Measurements from ENCODE around the gene CNTNAP2. TPM values are rescaled to one million over a fixed set of nuclear protein-coding genes. Genes with fewer than 3 reads are reported as not detected.

Gene CNTNAP2
- total RNA-seq, 2 donors from 2014 or later = 171 to 228 TPM

DNA sequence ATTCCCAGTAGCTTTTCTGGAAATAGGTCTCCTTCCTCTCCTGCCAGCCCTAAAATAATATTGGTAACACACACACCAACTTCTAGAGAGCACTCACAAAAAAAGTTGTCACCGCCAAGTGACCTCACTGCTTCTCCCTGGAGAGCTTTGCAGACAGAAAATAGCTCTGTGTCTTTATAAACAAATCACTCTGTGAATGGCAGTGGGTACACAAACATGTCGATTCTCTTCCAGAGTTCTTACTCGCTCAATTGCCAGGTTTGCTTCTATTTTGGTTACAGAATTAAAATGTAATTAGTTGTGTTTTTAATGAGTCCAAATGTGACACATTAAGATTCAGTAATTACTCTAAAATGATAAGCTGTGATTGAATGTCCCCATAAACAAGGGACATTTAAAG lies 1824.8 kb downstream of the CNTNAP2 start:
- Mint-ChIP-seq H3K27ac (no peak overlapping the region), H3K4me1 (peaks cover 12% of the 10 kb centered on the region)

DNA sequence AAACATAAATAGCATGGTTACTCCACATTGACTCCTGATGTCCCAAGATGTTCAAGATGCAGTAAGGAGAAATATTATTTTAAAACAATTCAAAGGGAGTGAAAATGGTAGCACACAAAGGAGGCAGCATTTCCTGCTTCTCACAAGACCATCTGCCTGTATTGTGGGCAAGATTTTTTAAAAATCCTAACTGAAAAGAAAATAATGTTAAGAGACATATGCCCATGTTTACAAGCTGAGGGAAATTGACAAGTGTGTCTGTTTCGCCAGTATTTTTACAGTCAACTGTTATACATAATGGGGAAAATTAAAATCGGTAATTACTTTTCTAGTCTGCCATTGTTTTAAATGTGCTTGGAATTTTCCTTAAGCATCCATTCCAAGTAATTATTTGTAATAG lies 1827.7 kb downstream of the CNTNAP2 start:
- Mint-ChIP-seq H3K4me3 (no peak overlapping the region), H3K4me1 (peaks cover 10% of the 10 kb centered on the region), H3K36me3 (ENCODE audit: low read depth) (no peaks in the 10 kb centered on the region), H3K9me3 (peaks cover 9% of the 10 kb centered on the region), H3K27me3 (ENCODE audit: insufficient read depth) (no peaks in the 10 kb centered on the region), H3K27ac (no peak overlapping the region)
- Histone ChIP-seq H3K4me3 (ENCODE audit: low read length) (no peak overlapping the region), H3K9ac (ENCODE audit: extremely low read depth, low read length, poor library complexity, severe bottlenecking) (no peak overlapping the region), H3K9me3 (ENCODE audit: control insufficient read depth, low read length) (peaks cover 12% of the 10 kb centered on the region), H3K27ac (ENCODE audit: low read depth, low read length) (no peak overlapping the region), H3K4me1 (ENCODE audit: control insufficient read depth, insufficient read depth, low read length) (peaks cover 7% of the 10 kb centered on the region), H3K36me3 (ENCODE audit: control insufficient read depth, insufficient read depth, low read length) (no peaks in the 10 kb centered on the region), H3K27me3 (ENCODE audit: control insufficient read depth, insufficient read depth, low read length, poor library complexity, severe bottlenecking) (no peaks in the 10 kb centered on the region)
- DNase-seq = no peak
- WGBS, 2 experiments (ENCODE audit: insufficient coverage in 1 of 2, insufficient read length in 1 of 2) = 93 to 100% methylated on average over 1 to 2 of the region's 2 CpGs
- TF ChIP-seq, protein P1, sequence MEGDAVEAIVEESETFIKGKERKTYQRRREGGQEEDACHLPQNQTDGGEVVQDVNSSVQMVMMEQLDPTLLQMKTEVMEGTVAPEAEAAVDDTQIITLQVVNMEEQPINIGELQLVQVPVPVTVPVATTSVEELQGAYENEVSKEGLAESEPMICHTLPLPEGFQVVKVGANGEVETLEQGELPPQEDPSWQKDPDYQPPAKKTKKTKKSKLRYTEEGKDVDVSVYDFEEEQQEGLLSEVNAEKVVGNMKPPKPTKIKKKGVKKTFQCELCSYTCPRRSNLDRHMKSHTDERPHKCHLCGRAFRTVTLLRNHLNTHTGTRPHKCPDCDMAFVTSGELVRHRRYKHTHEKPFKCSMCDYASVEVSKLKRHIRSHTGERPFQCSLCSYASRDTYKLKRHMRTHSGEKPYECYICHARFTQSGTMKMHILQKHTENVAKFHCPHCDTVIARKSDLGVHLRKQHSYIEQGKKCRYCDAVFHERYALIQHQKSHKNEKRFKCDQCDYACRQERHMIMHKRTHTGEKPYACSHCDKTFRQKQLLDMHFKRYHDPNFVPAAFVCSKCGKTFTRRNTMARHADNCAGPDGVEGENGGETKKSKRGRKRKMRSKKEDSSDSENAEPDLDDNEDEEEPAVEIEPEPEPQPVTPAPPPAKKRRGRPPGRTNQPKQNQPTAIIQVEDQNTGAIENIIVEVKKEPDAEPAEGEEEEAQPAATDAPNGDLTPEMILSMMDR (conservative IDR thresholded peaks at IDR 0.05) = no peak

More for the DNA sequence above, 1824.8 kb downstream of the CNTNAP2 start:
- no peaks in the 10 kb centered on the region for H3K36me3 Mint-ChIP-seq (ENCODE audit: low read depth)
- Histone ChIP-seq H3K36me3 (ENCODE audit: control insufficient read depth, insufficient read depth, low read length) (no peaks in the 10 kb centered on the region), H3K4me3 (ENCODE audit: low read length) (no peak overlapping the region), H3K9ac (ENCODE audit: extremely low read depth, low read length, poor library complexity, severe bottlenecking) (no peak overlapping the region), H3K27ac (ENCODE audit: low read depth, low read length) (no peak overlapping the region), H3K4me1 (ENCODE audit: control insufficient read depth, insufficient read depth, low read length) (peaks cover 7% of the 10 kb centered on the region), H3K27me3 (ENCODE audit: control insufficient read depth, insufficient read depth, low read length, poor library complexity, severe bottlenecking) (no peaks in the 10 kb centered on the region), H3K9me3 (ENCODE audit: control insufficient read depth, low read length) (peaks cover 3% of the 10 kb centered on the region)
- H3K27me3 Mint-ChIP-seq (ENCODE audit: insufficient read depth) = no peaks in the 10 kb centered on the region
- H3K9me3 Mint-ChIP-seq = no peaks in the 10 kb centered on the region
- 92 to 97% methylated on average over 3 of the region's 3 CpGs for WGBS, 2 experiments (ENCODE audit: insufficient coverage in 1 of 2, insufficient read length in 1 of 2)
- H3K4me3 Mint-ChIP-seq = no peak overlapping the region
- DNase-seq = no peak
- TF ChIP-seq, protein P1 (conservative IDR thresholded peaks at IDR 0.05) = no peak

DNA sequence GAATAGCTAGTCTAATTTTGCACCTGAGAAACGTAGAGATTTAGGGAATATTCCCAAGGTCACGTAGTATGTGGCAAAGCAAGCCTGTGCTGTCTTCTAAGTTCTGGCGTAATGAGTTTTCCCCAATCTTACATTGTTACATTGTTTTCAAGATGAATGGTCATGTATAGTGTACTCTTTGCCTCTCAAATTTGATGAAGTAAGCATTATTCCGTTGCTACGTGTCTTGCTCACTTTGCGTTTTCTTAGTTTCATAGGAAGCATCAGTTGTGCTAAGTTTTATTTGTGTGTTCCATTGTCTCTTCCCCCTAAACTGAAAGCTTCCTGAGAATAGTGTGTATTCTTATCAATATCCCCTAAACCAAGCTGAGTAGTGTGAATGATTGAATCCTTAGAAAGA lies 1836.3 kb downstream of the CNTNAP2 start:
- DNase-seq = no peak
- Mint-ChIP-seq H3K9me3 (peaks cover 7% of the 10 kb centered on the region), H3K27ac (no peak overlapping the region), H3K27me3 (ENCODE audit: insufficient read depth) (peaks cover 14% of the 10 kb centered on the region), H3K4me3 (no peak overlapping the region), H3K36me3 (ENCODE audit: low read depth) (no peaks in the 10 kb centered on the region), H3K4me1 (peaks cover 25% of the 10 kb centered on the region)
- peaks cover 33% of the 10 kb centered on the region for H3K9me3 ChIP-seq (ENCODE audit: control insufficient read depth, low read length)
- 93 to 100% methylated on average over 3 to 6 of the region's 6 CpGs for WGBS, 2 experiments (ENCODE audit: insufficient coverage in 1 of 2, insufficient read length in 1 of 2)
- no peak overlapping the region for H3K4me3 ChIP-seq (ENCODE audit: low read length)
- H3K4me1 ChIP-seq (ENCODE audit: control insufficient read depth, insufficient read depth, low read length) = no peaks in the 10 kb centered on the region
- no peaks in the 10 kb centered on the region for H3K36me3 ChIP-seq (ENCODE audit: control insufficient read depth, insufficient read depth, low read length)
- TF ChIP-seq, protein P1 (conservative IDR thresholded peaks at IDR 0.05) = no peak
- H3K9ac ChIP-seq (ENCODE audit: extremely low read depth, low read length, poor library complexity, severe bottlenecking) = no peak overlapping the region
- H3K27me3 ChIP-seq (ENCODE audit: control insufficient read depth, insufficient read depth, low read length, poor library complexity, severe bottlenecking) = no peaks in the 10 kb centered on the region
- no peak overlapping the region for H3K27ac ChIP-seq (ENCODE audit: low read depth, low read length)
